KG1 (cell line): ENCODE results near the gene ANKRD63.
A peak's percentile ranks its signal among the peaks of the same experiment; 100 is the strongest.

Source experiments
- DNase-seq: peaks from one replicate; lab custom pipeline; 2025; lab: John Stamatoyannopoulos, UW

The ANKRD63 gene

DNA sequence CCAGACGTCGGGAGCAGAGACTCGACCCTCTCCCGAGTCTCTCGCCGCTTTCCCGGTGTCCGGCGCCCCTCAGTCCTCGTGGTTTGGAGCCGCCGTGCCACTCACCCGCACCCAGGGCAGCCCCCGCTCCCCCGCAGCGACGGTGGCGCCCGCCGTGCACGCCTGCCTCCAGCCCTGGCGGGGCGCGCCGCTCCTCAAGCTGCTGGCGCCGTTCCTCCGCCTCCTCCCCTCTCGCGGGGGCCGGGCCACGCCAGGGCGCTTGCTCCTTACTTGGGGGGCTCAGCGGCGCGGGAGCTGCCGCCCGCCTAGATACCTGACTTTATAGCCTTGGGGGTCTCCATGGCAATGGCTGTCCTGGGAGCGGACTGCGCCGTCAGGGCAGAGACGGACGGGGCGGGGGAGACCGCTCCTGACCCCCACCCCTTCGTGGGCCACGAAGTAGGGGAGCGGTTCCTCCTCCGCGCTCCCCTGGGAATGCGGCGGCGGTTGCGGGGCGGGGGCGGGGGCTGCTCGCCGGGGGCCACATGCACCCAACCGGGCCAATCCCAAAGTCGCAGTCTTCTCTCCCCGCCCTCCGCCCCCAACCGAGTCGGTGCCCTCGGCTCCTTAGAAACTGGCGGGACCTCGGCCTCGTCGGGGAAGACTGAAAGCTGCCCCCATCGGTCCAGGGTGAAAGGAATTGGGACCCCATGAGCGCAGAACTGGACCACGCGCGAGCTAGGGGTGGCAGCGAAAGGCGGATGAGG is at the start of gene ANKRD63:
Gene ANKRD63, minus strand, starts transcription at position 196 of the 746 bp plus-strand sequence. CDS start 478 bp downstream, outside the sequence.
- no peak for DNase-seq

DNA sequence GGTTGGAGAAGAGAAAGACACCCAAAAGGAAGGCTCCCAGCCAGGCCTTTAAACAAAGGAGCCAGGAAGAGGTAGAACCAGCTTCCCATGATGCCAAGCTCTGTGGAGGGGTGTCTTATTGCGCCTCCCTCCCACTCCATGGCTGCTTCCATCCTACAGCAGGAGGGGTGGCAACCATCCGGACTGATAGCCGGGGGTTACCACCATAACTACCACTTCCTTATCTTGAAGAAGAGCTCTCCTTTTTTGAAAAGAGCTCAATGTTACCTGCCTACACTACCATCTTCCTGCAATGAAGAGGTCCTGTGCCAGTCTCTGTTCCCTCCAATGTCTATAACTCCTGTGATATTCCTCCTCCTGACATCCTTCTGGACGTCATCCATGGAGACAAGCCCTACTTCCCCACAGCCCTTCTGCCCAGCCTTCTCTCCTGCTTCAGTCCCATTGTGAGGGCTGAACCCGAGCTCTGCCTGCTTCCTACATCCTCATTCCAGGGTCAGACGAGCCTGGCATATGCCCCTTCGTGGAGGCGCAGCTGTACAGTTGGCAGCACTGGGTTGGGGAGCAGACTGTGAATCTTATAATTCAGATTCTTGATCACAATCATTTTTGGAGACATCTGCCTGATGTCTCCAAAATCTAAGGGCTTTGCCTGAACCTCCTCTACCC is 49.4 kb upstream of the ANKRD63 start:
- DNase-seq: no peak

- DNase-seq: no peak
Observed at GRCh38 chr15:40331637-40332036, 48.8 kb upstream of the ANKRD63 start.

DNA sequence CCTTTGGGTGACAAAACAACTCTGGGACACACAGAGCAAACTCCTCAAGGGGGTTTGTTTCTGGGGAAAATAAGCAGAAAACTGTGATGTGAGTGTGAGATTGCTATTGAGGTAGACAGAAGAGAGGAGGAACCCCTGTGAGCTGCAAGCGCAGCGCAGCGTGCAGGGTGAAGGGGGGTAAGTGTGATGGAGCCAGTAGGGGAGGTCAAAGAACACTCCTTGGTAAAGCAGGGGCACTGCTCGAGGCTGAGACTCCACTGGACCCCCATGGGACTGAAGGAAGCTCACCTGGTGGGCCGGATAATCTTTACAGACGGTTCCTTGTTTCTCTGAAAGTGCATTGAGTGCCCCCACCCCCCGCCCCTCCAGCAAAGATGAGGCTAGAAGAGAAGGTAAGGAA is 48.2 kb upstream of the ANKRD63 start:
- no peak for DNase-seq

- no peak for DNase-seq
Observed at GRCh38 chr15:40330368-40330836, 47.5 kb upstream of the ANKRD63 start.

- no peak for DNase-seq
Observed at GRCh38 chr15:40329804-40330203, 46.9 kb upstream of the ANKRD63 start.

GRCh38 chr15:40328751-40329150 is 45.9 kb upstream of the ANKRD63 start:
- DNase-seq: no peak

DNA sequence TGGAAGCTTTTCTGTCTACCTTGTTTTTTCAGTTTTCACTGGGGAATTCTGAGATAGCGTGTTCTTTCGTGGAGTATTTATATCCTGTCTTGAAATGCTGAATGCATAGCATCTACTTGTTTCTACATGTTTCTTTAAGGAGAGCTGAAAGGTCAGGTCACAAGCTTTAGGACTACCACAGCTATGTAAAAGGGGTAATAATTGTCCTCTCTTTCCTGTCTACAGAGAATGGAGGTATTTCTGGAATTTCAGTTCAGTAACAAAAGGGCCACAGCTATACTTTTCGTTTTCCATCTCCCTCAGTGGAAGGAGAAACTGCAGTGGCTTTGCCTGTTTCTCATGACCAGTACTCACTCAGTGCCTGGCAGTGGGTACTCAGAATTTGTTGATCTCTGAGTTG is 45.3 kb upstream of the ANKRD63 start:
- no peak for DNase-seq

DNA sequence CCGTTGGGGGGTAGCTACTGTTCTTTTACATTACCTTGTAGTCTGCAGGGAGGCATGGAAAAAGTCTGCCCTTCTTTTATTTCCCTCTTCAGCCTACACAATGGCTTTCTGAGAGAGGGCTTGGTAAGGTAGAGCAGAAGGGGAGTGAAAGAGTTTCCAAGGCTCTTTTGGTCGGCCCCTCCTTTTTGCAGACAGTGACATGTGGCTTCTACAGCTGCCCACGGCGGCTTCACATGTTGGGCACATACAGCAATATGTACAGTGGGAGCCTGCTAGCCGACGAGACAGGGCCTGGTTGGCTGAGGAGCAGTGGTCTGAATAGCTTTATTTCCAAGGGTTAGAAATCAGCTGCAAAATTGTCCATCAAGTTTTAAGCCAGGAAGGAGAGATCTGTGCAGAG is 44.6 kb upstream of the ANKRD63 start:
- DNase-seq: no peak

DNA sequence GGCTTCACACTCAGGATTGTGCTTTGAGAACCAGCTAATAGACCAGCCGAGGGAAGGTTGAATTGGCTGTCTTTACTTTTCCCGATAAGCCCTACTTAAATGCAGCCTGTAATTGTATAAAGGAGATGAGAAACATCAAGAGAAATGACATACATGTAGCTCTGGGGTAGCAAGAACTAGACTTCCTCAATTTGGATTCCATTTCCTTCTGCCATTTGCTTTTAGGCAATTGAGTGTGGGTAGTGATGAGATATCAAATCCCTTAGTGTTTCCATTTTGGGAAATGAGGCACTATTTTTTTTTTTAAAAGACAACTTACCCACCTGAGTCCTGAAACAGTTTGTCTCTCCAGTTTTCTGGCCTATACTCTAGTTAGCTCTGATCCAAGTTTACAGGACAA is 42.8 kb upstream of the ANKRD63 start:
- DNase-seq: no peak

- DNase-seq: no peak
Observed at GRCh38 chr15:40325188-40325587, 42.3 kb upstream of the ANKRD63 start.

DNA sequence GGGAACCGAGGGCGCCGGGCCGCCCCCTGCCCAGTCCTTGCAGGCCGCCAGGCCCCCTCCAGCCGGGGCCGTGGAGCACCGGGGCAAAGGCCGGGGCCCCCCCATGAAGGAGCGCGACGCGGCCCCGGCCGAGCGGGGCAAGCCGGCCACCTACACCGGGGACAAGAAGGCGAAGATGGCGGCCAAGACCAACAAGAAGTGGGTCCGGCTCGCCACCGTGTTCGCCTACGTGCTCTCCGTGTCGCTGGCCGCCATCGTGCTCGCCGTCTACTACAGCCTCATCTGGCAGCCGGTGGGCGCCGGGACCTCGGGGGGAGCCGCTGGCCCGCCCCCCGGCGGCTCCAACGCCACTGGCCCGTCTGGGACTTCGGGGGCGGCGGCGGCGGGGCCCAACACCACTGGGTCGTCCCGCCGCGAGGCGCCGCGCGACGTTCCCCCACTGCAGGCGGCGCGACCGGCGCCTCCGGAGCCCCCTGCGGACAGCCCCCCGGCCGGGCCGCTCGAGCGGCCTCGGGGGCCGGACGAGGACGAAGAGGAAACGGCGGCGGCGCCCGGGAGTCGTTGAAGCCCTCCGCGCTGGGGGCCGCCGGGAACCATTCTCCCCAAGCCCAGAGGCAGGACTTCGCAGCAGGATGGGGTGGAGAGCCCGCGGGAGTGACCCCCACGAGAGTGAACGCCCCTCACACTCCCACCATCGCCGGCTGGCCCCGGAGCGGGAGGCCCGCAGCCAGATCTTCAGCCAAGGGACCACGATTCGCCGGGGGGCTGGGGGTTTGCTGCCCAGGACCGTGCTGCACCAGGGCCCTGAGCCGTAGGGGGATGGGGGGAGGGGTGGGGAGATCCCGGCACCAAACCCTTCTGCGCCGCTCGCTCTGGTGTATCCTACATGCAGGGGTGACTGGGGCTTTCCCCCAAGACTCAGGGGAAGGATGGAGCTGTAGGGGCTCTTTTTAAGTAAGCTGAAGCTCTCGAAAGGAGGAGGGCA is 41.4 kb upstream of the ANKRD63 start:
- no peak for DNase-seq

DNA sequence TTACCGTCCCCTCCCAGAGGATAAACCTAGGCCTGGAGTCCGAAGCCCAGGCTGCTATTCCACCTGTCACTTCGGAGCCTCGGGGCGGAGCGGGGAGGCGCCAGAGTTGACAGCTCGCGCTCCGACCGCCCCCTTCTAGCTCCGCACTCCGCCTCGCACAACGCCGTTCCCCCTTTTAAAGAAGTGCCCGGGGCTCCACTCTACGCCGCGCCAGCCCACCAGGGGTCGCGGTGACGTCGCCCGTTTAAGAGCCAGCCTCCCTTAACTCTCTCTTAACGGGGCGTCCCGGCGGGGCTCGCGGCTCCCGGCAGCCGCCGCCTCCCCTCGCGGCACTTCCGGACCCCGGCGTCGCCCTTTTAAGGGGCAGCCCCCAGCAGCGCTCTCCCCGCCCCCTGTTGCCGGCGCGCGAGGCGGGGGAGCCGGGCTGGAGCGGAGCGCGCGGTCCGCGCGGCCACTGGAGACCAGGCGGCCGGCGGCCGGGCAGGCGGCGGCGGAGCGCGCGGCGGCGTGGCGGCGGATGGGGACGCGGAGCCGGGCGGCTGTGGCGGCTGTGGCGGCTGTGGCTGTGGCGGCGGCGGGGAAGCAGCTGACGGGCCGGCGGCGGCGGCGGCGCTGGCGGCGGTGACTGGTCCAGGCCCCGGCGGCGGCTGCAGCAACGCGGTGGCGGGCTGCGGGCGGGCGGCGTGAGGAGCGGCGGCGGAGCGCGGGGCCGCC is 40.5 kb upstream of the ANKRD63 start, which contains the start of gene INAFM2:
Gene INAFM2, plus strand, starts transcription at position 454 of the 714 bp plus-strand sequence. CDS start 364 bp downstream, outside the sequence.
- DNase-seq: peak; percentile 88

DNA sequence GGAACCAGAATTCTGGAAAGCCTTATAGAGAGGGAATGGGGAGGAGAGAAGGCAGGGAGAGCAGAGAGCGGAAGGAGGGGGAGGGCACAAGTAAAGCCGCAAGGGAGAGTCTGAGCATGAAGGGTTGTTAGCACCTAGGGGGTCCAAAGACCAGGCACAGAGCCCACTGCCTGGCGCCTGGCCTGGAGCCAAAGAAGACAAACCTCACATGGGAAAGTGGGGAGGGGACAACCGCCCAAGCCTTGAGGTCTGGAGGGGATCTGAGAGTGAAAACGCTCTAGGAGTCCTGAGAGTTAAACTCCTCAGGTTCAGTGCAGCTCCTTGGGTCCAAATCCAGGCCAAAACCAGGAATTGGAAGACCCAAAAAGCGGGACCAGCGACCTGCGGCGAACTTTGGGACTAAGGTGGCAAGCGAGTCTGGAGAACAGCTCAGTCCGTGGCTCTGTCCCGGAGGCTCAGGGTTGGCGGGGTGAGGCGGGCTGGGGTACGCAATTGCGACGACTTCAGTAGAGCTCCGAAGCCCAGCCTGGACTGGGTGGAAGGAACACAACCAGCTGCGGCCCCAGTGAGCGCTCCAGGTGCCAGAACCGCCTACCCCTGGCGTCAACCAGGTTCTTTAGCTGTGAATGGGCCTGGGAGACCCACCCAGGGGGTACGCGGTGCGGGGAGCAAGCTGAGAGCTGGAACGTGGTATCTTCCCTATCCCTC is 39.8 kb upstream of the ANKRD63 start:
- DNase-seq: no peak

- DNase-seq: peak; percentile 34
Observed at GRCh38 chr15:40320931-40321371, 38.1 kb upstream of the ANKRD63 start.

DNA sequence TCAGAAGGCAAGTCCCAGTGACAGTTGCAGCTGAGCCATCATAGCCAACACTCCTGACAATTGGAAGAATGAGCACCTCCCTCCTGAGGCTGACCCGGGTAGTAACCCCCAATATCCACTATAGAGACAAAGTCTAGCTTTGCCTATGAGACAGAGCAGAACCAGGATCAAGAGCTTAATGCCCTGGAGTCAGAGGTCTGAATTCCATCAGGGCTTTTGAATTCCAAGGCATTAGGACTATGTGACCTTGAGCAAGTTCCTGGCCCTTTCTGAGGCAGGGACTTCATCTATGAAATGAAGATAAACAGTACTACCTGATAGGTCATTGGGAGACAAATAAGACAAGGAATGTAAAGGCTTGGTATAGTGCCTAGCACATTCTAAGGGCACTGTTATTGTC is 37.5 kb upstream of the ANKRD63 start:
- DNase-seq: no peak

- DNase-seq: no peak
Observed at GRCh38 chr15:40317580-40317979, 34.7 kb upstream of the ANKRD63 start.

GRCh38 chr15:40316931-40317330 is 34.1 kb upstream of the ANKRD63 start:
- DNase-seq: no peak

- DNase-seq: no peak
Observed at GRCh38 chr15:40314723-40315276, 31.9 kb upstream of the ANKRD63 start.
